Brain microvascular endothelial cell (primary cell): ENCODE results near the gene POP4.

Experiments
- DNase-seq: peaks from one replicate; pipeline ENCODE4 v3.0.0-alpha.2; 2020
- H3K27ac ChIP-seq: fragments of 250-450 bp; sonication (Bioruptor Pico); 2 replicates; pipeline ENCODE4 v1.5.1; 2020; ENCODE audit warnings: mild to moderate bottlenecking, moderate library complexity
- H3K27me3 ChIP-seq: fragments of 250-450 bp; sonication (Bioruptor Pico); replicated peaks from 2 replicates; pipeline ENCODE4 v1.5.1; 2020; ENCODE audit warnings: mild to moderate bottlenecking
- H3K36me3 ChIP-seq: fragments of 250-450 bp; sonication (Bioruptor Pico); replicated peaks from 2 replicates; pipeline ENCODE4 v1.5.1; 2020; ENCODE audit warnings: mild to moderate bottlenecking
- H3K4me3 ChIP-seq: 2 replicates; pipeline ENCODE4 v1.5.1; 2011; ENCODE audit warnings: low read depth, mild to moderate bottlenecking, control low read depth, low read length, moderate library complexity
- CTCF ChIP-seq: IDR thresholded peaks from 2 replicates; pipeline ENCODE4 v1.5.1; 2011; ENCODE audit warnings: low read depth, mild to moderate bottlenecking, moderate library complexity, low read length, control low read depth, inconsistent platforms; ENCODE audit errors: missing control alignments
- in situ Hi-C: cut with HindIII; loops from 2 replicates; pipeline ENCODE4 v1.10.0; 2017; ENCODE audit warnings: low sequenced_read_pairs, low pct_ligation_motif_present

Gene POP4

DNA sequence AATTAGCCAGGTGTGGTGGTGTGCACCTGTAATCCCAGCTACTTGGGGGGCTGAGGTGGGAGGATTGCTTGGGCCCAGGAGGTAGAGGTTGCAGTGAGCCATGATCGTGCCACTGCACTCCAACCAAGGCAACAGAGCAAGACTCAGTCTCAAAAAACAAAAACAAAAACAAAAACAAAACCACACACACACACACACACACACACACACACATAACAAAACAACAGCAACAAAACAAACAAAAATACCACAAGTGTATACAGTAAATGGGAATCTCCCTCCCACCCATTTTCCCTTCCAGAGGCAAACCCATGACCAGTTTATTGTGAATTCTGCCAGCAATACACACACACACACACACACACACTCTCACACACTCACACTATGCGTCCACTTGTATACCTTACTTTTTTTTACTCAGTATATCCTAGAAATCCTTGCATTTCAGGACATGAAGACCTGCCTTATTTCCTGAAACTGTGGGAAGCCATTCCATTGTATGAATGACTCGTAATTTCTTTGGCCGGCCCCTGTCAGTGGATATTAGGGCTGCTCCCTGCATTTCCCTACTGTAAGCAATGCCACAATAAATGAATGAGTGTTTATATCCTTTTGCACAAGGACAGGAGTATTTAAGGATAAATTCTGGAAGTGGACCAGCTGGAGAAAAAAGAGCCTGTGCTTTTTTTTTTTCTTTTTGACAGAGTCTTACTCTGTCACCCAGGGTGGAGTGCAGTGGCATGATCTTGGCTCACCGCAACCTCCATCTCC lies 52.3 kb downstream of the POP4 start:
- no peak for DNase-seq
- no peak overlapping the region for H3K27ac ChIP-seq
- no peaks in the 10 kb centered on the region for H3K36me3 ChIP-seq
- TF ChIP-seq CTCF = no peak
- in situ Hi-C loops = no loop called here
- peaks cover 3% of the 10 kb centered on the region for H3K27me3 ChIP-seq
- H3K4me3 ChIP-seq = no peak overlapping the region

DNA sequence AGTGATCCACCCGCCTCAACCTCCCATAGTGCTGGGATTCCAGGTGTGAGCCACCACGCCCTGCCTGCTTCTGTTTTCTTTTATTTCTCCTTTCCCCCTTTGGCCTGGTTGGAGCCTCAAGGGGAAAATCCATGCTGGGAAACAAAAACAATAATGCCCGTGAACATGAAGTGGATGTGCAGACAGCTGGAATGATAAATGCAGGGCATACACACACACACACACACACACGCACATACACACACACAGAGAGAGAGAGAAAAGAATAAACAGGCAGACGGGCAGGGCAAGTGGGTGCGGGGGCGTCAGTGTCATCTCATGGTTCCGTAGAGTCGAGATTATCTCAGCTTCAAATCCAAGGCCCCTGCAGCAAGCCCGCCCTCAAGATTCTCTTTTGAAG lies 54.8 kb downstream of the POP4 start:
- TF ChIP-seq CTCF = no peak
- no peak overlapping the region for H3K4me3 ChIP-seq
- DNase-seq = no peak
- H3K27me3 ChIP-seq = no peaks in the 10 kb centered on the region
- no peak overlapping the region for H3K27ac ChIP-seq
- in situ Hi-C loops = no loop called here
- H3K36me3 ChIP-seq = no peaks in the 10 kb centered on the region

DNA sequence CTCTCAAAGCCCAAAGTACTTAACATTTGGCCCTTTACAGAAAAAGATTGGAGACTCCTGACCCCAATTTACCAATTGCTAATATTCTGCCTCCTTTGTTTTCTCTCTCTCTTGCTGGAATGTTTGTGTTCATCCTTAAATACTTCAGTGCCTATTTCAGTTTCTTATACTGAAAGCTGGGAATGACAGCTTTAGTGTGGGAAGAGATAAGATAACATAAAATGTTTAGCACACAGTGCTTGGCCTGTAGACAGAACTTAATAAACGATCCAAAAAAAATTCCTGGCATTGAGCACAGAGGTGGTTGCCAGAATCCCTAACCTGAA lies 56.2 kb downstream of the POP4 start:
- Histone ChIP-seq H3K36me3 (no peaks in the 10 kb centered on the region), H3K27ac (peak overlapping the region; percentile 91), H3K4me3 (peak overlapping the region; percentile 26), H3K27me3 (no peaks in the 10 kb centered on the region)
- no peak for DNase-seq
- in situ Hi-C loops = no loop called here
- no peak for TF ChIP-seq CTCF

GRCh38 chr19:29662604-29663404 lies 56.7 kb downstream of the POP4 start:
- DNase-seq = peak; percentile 86
- TF ChIP-seq CTCF = no peak
- in situ Hi-C loops = no loop called here
- Histone ChIP-seq H3K4me3 (peak overlapping the region; percentile 26), H3K27ac (peak overlapping the region; percentile 91), H3K27me3 (no peaks in the 10 kb centered on the region), H3K36me3 (no peaks in the 10 kb centered on the region)

DNA sequence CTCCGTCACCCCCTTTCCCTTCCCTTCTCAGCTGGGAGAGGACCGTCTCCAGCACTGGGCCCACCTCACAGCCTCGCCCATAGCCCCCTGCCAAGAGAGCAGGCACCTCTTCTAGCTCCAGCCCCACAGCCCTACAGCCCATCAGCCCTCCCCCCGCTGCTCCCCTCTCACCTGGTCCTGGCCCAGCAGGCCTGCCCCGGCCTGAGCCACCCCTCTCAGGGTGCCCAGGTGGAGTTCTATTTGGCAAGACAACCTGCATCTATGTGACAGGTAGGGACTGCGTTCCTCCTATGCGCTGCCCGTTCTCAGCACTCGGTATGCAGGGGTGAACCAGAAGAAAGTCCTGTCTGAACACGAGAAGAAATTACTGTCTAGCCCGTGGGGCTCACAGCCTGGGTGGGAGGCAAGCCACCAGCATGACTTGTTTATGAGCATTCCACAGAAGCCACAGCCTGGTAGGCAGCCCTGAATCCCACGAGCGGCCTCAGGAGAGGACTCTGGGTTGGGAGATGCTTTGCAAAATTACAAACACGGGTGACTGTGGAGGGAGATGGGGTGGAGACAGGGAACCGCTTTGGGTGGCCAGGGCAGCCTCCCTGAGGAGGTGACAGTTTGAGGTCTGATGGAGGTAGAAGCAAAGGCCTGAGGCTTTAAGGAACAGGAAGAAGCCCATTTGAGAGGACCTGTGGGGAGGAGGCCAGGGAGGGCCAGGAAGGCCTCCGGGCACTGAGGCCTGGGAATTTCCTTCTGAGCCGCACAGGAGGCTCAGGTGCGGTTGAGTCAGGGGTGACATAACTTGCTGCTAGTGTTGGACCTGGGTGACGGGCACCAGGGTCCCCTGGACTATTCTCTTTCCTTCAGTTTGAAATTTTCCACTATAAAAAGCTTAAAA lies 58.0 kb downstream of the POP4 start:
- Histone ChIP-seq H3K4me3 (no peak overlapping the region), H3K36me3 (no peaks in the 10 kb centered on the region), H3K27me3 (no peaks in the 10 kb centered on the region), H3K27ac (no peak overlapping the region)
- TF ChIP-seq CTCF = no peak
- in situ Hi-C loops = no loop called here
- peak; percentile 21 for DNase-seq
